ENCODE results near the gene ASL.
"Not testable (repeated sequence)": the region's sequence is repeated elsewhere in the genome, so short reads cannot be mapped to it uniquely, and the experiment has no call there.

The ASL gene

DNA sequence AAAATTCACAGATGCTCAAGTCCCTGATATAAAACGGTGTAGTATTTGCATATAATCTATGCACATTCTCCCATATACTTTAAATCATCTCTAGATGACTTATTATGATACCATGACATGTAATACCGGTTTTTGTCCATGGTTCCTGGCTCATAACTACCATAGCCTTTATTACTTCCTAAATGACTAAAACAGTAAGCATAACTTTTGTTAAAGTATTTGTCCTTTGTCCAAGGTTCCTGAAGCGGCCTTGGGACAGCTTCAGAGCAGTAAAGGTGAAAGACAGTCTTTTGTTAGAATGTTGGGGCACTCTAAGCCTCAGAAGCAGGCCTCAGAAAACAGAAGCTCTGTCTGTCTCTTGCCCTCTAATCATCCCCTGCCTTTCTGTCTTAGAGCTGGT is 43.0 kb downstream of the ASL start:
- DNase-seq, result no peak

DNA sequence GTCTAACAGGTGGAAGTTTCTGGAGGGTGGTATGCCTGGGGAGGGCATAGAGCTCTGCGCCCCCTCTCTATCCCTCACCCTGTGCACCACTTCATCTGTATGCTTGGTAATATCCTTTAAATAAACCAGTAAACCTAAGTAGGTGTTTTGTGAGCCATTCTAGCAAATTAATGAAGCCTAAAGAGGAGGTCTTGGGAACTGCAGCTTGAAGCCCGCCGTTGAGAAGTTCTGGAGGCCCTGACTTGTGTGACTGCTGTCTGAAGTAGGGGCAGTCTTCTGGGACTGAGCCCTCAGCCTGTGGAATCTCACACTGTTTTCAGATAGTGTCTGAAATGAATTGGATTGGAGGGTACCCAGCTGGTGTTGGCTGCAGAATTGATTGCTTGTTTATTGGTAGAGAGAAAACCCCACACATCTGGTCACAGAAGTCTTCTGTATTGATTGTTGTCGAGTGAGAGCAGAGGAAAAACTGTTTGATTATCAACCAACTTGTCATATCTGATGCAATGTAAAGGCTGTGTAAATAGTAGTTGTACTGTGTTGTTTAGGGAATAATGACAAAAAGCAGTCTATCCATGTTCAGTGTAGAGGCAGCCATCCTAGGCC is 43.7 kb downstream of the ASL start:
- DNase-seq, result peak in 1 of 56 donors; percentile 11

DNA sequence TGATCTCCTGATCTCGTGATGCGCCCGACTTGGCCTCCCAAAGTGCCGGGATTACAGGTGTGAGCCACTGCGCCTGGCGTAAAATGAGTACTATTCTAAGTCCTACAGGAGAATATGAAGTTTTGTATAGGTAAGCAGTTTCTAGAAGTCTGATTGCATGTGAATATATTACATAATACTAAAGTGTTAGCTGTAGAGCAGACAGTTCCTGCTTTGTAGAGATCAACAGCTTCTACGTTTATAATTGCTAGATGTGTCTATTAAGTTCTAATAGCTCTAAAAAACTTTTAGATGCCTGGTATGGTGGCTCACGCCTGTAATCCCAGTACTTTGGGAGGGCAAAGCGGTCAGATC is 47.5 kb downstream of the ASL start:
- DNase-seq, result no peak

DNA sequence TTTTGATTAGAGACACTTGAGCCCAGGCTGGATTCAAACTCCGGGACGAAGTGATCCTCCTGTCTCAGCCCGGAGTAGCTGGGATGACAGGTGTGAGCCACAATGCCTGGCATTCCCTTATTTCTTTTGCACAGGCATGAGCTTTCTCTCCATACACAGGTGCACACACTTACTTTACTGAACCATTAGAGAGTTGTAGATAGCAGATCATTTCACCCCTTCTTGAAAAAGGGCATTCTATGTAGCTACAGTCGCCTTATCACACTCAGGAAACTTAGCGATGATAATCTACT is 48.9 kb downstream of the ASL start:
- DNase-seq, result not testable (repeated sequence)

DNA sequence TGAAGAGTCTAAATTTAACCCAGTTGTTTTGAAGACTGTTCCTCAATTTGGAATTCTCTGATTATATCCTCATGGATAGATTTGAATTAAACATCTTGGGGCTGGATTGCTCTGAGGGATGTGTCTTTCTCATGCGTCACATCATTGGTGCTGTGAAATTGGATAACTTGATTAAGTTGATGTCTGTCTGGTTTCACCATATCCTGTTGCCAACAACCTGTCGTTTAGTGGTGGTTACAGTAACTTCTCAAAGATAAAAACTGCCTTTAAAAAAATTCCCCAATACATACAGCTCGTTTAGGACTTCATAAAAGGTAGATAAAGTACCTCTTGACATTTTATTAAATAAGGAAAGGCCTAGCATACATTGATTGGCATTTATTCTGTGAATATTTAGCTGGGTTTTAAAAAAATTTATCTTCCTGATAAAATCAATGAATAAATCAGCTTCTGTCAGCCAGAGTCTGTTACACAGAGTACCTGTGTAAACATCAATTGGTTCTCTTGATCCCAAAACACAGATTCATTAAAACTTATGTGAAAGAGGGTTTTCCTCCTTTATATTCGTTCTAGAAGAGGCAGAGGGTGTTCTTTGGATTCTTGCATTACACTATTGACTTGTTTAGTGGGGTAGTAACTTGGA is 49.6 kb downstream of the ASL start:
- no peak for DNase-seq

DNA sequence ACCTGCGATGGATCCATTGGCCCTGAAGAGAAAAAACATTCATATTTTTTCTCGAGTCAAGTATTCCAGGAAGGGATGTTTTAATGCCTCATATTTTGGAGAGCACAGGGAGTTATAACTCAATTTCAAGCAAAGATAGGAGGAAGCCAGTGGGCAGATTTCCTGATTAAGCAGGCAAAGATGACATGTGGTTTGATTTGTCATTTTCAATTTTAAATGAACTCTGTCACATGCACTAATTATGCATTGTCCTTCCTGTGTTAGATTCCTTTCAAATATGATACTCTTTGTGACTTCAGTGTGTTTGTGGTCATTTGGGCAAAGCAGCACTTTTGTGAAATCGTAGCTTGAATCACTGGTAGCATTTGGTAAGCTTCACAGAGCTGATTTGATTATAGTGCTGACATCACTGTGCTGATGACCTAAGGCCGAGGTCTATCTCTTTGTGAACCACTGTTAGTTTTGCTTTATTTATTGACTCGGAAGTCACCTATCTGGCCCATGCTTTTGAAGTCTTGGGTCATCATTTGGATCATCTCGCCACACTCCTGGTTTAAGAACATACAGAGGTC is 50.2 kb downstream of the ASL start:
- not testable (repeated sequence) for DNase-seq

DNA sequence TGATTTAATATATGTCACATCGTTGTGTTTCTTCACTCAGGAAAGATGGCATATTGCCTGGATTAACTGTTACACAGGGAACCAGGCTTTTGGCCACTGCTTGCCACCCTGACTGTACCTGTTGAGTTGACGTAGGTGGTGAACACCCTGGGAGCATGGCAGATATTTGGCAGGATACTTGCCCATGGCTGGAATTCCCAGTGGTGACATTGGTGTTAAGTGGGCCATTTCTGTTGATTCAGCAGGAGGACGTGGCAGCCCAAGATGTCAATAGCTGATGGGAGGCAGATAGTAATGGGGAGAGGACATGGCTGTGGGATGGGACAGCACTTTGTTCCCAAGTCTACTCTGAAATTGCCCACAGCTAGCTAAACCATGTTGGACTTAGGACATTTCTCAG is 51.6 kb downstream of the ASL start:
- DNase-seq, result not testable (repeated sequence)

DNA sequence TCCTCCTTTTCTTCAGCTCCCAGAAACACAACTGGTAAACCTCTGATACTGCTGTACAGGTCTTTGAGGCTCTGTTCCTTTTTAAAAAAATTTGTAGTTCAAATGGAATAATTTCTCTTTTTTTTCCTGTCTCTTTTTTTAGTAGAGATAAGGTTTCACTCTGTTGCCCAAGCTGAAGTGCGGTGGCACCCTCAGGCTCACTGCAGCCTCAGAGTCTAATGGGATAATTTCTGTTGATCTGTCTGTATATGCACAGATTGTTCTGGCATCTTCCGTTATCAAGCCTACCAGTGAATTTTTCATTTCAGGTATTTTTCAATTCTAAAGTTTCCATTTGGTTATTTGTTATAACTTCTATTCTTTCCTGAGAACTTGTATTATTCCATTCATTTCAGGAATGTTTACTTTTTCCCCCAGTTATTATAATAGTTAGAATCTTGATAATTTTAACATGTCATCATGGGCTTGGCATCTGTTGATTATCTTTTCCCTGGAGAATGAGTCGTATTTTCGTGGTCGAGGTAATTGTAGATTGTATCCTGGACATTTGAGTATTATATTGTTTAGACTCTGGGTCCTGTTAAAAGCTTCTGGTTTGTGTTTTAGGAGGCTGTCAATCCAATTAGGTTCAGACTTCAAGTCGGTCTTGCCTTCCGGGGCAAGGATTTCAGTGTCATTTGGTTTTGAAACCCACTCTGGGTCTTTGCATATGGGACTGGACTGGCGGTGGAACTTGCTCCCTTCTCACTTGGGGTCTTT is 63.6 kb downstream of the ASL start:
- no peak for DNase-seq

DNA sequence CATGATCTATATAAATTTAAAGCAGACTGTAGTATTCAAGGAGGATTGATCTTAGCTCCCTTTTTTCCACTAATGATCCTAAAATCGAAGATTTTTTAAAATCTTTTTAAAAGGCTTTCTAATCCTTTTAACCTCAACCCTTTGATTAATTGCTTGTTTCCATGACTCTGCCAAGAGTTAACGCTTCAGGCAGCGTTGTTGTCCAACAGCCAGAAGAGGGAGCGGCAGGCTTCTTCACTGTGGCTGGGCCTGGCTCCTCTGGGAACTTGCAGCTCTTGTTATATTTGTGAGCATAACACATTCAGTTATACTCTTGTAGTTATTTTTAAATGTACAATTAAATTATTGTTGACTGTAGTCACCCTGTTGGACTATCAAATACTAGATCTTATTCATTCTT is 65.3 kb downstream of the ASL start:
- DNase-seq, result peak in 41 of 56 donors; percentile 1 to 72 (median 28)

DNA sequence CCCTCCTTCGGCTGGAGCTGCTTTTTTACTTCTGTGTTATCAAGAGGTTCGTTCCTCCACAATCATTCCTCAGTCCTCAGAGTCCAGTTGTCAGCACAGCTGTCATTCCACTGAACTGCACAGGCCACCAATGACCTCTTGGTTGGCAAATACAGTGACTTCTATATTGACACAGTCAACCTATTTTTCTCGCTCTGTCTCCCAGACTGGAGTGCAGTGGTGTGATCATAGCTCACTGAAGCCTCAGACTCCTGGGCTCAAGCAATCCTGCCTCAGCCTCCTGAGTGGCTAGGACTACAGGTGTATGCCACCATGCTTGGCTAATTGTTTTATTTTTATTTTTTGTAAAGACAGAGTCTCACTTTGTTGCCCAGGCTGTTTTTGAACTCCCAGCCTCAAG is 66.7 kb downstream of the ASL start:
- no peak for DNase-seq

DNA sequence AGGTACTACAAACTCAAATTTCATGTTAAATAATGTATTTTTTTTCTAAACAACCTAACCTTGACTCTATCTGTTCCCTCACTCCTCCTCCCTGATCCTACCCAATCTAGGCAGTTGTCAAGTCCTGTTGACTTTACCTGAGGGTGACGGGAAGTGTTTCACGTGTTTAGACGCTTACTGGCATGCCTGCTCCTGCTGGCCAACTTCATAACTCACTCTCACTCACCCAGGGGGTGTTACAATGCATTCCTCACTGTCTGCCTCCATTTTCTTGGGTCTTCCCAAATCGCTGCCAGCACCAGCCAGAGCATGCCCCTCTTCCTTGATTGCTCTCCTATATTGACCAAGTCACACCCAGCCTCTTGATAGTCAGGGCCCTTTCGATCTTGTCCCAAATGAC is 67.4 kb downstream of the ASL start:
- DNase-seq, result no peak
